Ovary (tissue), 9 donors: ENCODE measurements around the gene WDR59. TPM values are rescaled to one million over a fixed set of nuclear protein-coding genes. Genes with fewer than 3 reads are reported as not detected.

ENCODE experiments used
- DNase-seq, 5 donors: peaks; one replicate each; pipeline ENCODE4 v3.0.0-alpha.2; 2019 to 2020
- H3K27ac ChIP-seq, 2 donors: fragments of 200-600 bp; one replicate each; pipeline versions ENCODE4 v1.5.1 to v1.8.0; 2019 to 2022
- H3K27me3 ChIP-seq: fragments of 200-600 bp; one replicate; pipeline ENCODE4 v1.8.0; 2022
- H3K36me3 ChIP-seq: fragments of 200-600 bp; sonication (generic); one replicate; pipeline ENCODE4 v1.5.1; 2019
- H3K4me1 ChIP-seq: one replicate; pipeline ENCODE4 v1.8.1; 2013; ENCODE audit warnings: mild to moderate bottlenecking, moderate library complexity; ENCODE audit not compliant: insufficient read depth
- H3K4me3 ChIP-seq: fragments of 200-600 bp; sonication (generic); one replicate; pipeline ENCODE4 v1.5.1; 2017
- H3K9me3 ChIP-seq, 2 donors: fragments of 200-600 bp in 1 of 2; sonication (generic) in 1 of 2; one replicate each; pipeline versions ENCODE4 v1.5.1 to v1.8.1; 2013 to 2019; ENCODE audit warnings: mild to moderate bottlenecking in 1 of 2, moderate library complexity in 1 of 2
- CTCF ChIP-seq, 3 donors: fragments of 450-650 bp in 2 of 3; fragments of 200-600 bp in 1 of 3; IDR thresholded peaks; one replicate each; pipeline versions ENCODE4 v1.5.1 to v1.8.0; 2016 to 2022; ENCODE audit warnings: antibody characterized with exemption in 3 of 3, mild to moderate bottlenecking in 1 of 3
- EP300 ChIP-seq: sonication (generic); formaldehyde crosslinking; IDR thresholded peaks from one replicate; pipeline ENCODE4 v1.6.1; 2017; ENCODE audit warnings: antibody characterized with exemption
- POLR2A ChIP-seq: fragments of 450-650 bp; IDR thresholded peaks from one replicate; pipeline ENCODE4 v1.6.1; 2017; ENCODE audit warnings: antibody characterized with exemption, mild to moderate bottlenecking, moderate library complexity
- WGBS, 3 donors: extraction: QIAGEN DNeasy Blood & Tissue Kit in 1 of 3; methylation state at CpG; one replicate each; pipeline versions ENCODE4 v1.1.5 to v1.1.7; 2013 to 2017; 5-methylcytosine and 5-hydroxymethylcytosine counted together
- intact Hi-C, 4 donors: fragments of 100-400 bp; cut with DNase I; formaldehyde crosslinking; loops; one replicate each; pipeline versions ENCODE4 v1.11.0 to v1.15.1; 2022 to 2023
- polyA plus RNA-seq, 2 donors: library from polyadenylated mRNA; stranded (reverse); fragments of 200-250 nt in 1 of 2; fragments of 350-450 nt in 1 of 2; fragmentation: Illumina TruSeq in 1 of 2; extraction: RNeasy Lipid Tissue Mini Kit (QIAGEN cat#74804) in 1 of 2; gene quantifications; one replicate each; pipeline ENCODE4 v1.2.3, GENCODE V29; 2013 to 2014
- total RNA-seq, 7 donors: library from RNA; depleted of rRNA in 2 of 7; stranded (reverse); fragments of >200 nt in 2 of 7; fragmentation: NEBNext Ultra II Directional in 3 of 7; extraction: Animal tissue kit (Norgen Biotek cat#: 25700) in 3 of 7; gene quantifications; one replicate each; pipeline versions ENCODE4 v1.1.0 to v1.2.4, GENCODE V29; 2016 to 2023
- donor health status: DM: no; HTN: no; CAD: no; lungs with moderate emphysema.
- donor health status: DM: no; HTN: no; CAD: no.
- donor health status: Bipolar disorder and iron deficiency.
- donor health status: DM: yes; HTN: yes; CAD: no.
- donor health status: DM: no; HTN: no; CAD: no.
- donor health status: DM: yes; HTN: yes; CAD: no.

The WDR59 gene
- total and polyA plus RNA-seq, 9 donors, result 23.6 to 82.3 (median 59.3) TPM

- no peak for TF ChIP-seq CTCF (IDR thresholded peaks at IDR 0.05)
- no peak for TF ChIP-seq EP300
- TF ChIP-seq POLR2A, result no peak
- H3K9me3 ChIP-seq, result no peaks in the 10 kb centered on the region
- intact Hi-C loops, result no loop called here
- H3K4me3 ChIP-seq, result no peak overlapping the region
- WGBS, 3 donors, result 26 to 34% (median 31%) methylated on average over 2 of the region's 2 CpGs
- H3K27me3 ChIP-seq, result no peaks in the 10 kb centered on the region
- DNase-seq, result no peak
- no peaks in the 10 kb centered on the region for H3K36me3 ChIP-seq
- no peak overlapping the region for H3K27ac ChIP-seq
- H3K4me1 ChIP-seq, result no peaks in the 10 kb centered on the region
Observed at GRCh38 chr16:74841469-74841868, 143.5 kb downstream of the WDR59 start.

GRCh38 chr16:74837056-74837455 is 147.9 kb downstream of the WDR59 start:
- WGBS, 3 donors, result 75 to 76% (median 76%) methylated on average over 4 of the region's 4 CpGs
- Histone ChIP-seq H3K4me3 (no peak overlapping the region), H3K36me3 (no peaks in the 10 kb centered on the region), H3K9me3 (no peaks in the 10 kb centered on the region), H3K4me1 (no peaks in the 10 kb centered on the region), H3K27ac (no peak overlapping the region), H3K27me3 (no peaks in the 10 kb centered on the region)
- TF ChIP-seq POLR2A, result no peak
- no peak for TF ChIP-seq EP300
- no peak for TF ChIP-seq CTCF (IDR thresholded peaks at IDR 0.05)
- DNase-seq, result no peak
- intact Hi-C loops, result no loop called here

- 74 to 81% (median 76%) methylated on average over 8 of the region's 8 CpGs for WGBS, 3 donors
- DNase-seq, result no peak
- intact Hi-C loops, result no loop called here
- Histone ChIP-seq H3K27ac (no peak overlapping the region), H3K36me3 (no peaks in the 10 kb centered on the region), H3K4me1 (no peaks in the 10 kb centered on the region), H3K27me3 (no peaks in the 10 kb centered on the region), H3K9me3 (no peaks in the 10 kb centered on the region), H3K4me3 (no peak overlapping the region)
- TF ChIP-seq POLR2A, result no peak
- TF ChIP-seq CTCF (IDR thresholded peaks at IDR 0.05), result no peak
Observed at GRCh38 chr16:74836111-74836671, 148.7 kb downstream of the WDR59 start.

GRCh38 chr16:74832228-74832627 is 152.7 kb downstream of the WDR59 start:
- WGBS, 3 donors, result 39 to 61% (median 56%) methylated on average over 5 of the region's 5 CpGs
- DNase-seq, result no peak

More at GRCh38 chr16:74832228-74832627, 152.7 kb downstream of the WDR59 start:
- intact Hi-C loops, result no loop called here
- Histone ChIP-seq H3K4me3 (no peak overlapping the region), H3K36me3 (no peaks in the 10 kb centered on the region), H3K4me1 (no peaks in the 10 kb centered on the region), H3K27ac (no peak overlapping the region), H3K9me3 (peaks cover 0 to 3% of the 10 kb centered on the region in 2 donors), H3K27me3 (no peaks in the 10 kb centered on the region)
- TF ChIP-seq EP300 (no peak), POLR2A (no peak), CTCF (IDR thresholded peaks at IDR 0.05) (no peak)
